Measurements from ENCODE around the gene IGSF1. TPM values are rescaled to one million over a fixed set of nuclear protein-coding genes. Genes with fewer than 3 reads are reported as not detected.

The IGSF1 gene
- total RNA-seq, 1 donor from 2014 or later = 9.6 TPM

GRCh38 chrX:131270080-131270479 lies 19.0 kb downstream of the IGSF1 start:
- H3K9me3 ChIP-seq (ENCODE audit: low read depth) = no peaks in the 10 kb centered on the region
- no peaks in the 10 kb centered on the region for H3K36me3 ChIP-seq
- H3K27ac Mint-ChIP-seq = no peak overlapping the region
- no peak overlapping the region for H3K27ac ChIP-seq
- TF ChIP-seq CTCF (IDR thresholded peaks at IDR 0.05) = no peak
- no peak for DNase-seq (ENCODE audit: low spot score)
- H3K4me3 ChIP-seq = no peak overlapping the region
- H3K27me3 ChIP-seq = no peaks in the 10 kb centered on the region
- no peaks in the 10 kb centered on the region for H3K9me3 Mint-ChIP-seq
- no peak overlapping the region for H3K9ac ChIP-seq
- no peaks in the 10 kb centered on the region for H3K4me1 ChIP-seq
- peaks cover 14% of the 10 kb centered on the region for H3K4me1 Mint-ChIP-seq
- H4K20me1 ChIP-seq (ENCODE audit: low read depth) = no peaks in the 10 kb centered on the region
- peaks cover 3% of the 10 kb centered on the region for H3K36me3 Mint-ChIP-seq
- peaks cover 6% of the 10 kb centered on the region for H3K27me3 Mint-ChIP-seq (ENCODE audit: insufficient read depth, low read depth)
- H3F3A ChIP-seq (ENCODE audit: low read depth) = no peaks in the 10 kb centered on the region
- no peak overlapping the region for H2AFZ ChIP-seq (replicated peaks)
- H3K79me2 ChIP-seq (ENCODE audit: low read depth) = no peaks in the 10 kb centered on the region
- no peak overlapping the region for H3K4me2 ChIP-seq
- no peak overlapping the region for H3K4me3 Mint-ChIP-seq

GRCh38 chrX:131264665-131265064 lies 24.4 kb downstream of the IGSF1 start:
- no peak for TF ChIP-seq EZH2phosphoT487 (IDR thresholded peaks at IDR 0.05)
- no peak overlapping the region for H3K27ac Mint-ChIP-seq
- no peaks in the 10 kb centered on the region for H3K4me1 ChIP-seq
- no peak overlapping the region for H2AFZ ChIP-seq (replicated peaks)
- no peaks in the 10 kb centered on the region for H3K27me3 ChIP-seq
- H3K4me2 ChIP-seq = no peak overlapping the region
- H3F3A ChIP-seq (ENCODE audit: low read depth) = no peaks in the 10 kb centered on the region
- H3K27ac ChIP-seq = no peak overlapping the region
- H3K9ac ChIP-seq = no peak overlapping the region
- no peaks in the 10 kb centered on the region for H3K79me2 ChIP-seq (ENCODE audit: low read depth)
- H3K9me3 Mint-ChIP-seq = no peaks in the 10 kb centered on the region
- peaks cover 4% of the 10 kb centered on the region for H3K27me3 Mint-ChIP-seq (ENCODE audit: insufficient read depth, low read depth)
- DNase-seq (ENCODE audit: low spot score) = no peak
- no peaks in the 10 kb centered on the region for H3K36me3 ChIP-seq
- no peaks in the 10 kb centered on the region for H4K20me1 ChIP-seq (ENCODE audit: low read depth)
- H3K9me3 ChIP-seq (ENCODE audit: low read depth) = no peaks in the 10 kb centered on the region
- H3K4me3 Mint-ChIP-seq = no peak overlapping the region
- H3K4me3 ChIP-seq = no peak overlapping the region
- H3K4me1 Mint-ChIP-seq = peaks cover 14% of the 10 kb centered on the region
- no peaks in the 10 kb centered on the region for H3K36me3 Mint-ChIP-seq

GRCh38 chrX:131264053-131264452 lies 25.1 kb downstream of the IGSF1 start:
- Histone ChIP-seq H3F3A (ENCODE audit: low read depth) (no peaks in the 10 kb centered on the region), H3K4me3 (no peak overlapping the region), H3K9me3 (ENCODE audit: low read depth) (no peaks in the 10 kb centered on the region), H3K9ac (no peak overlapping the region), H3K4me1 (no peaks in the 10 kb centered on the region), H3K4me2 (no peak overlapping the region), H2AFZ (replicated peaks) (no peak overlapping the region), H3K27me3 (no peaks in the 10 kb centered on the region), H3K27ac (no peak overlapping the region), H3K79me2 (ENCODE audit: low read depth) (no peaks in the 10 kb centered on the region), H4K20me1 (ENCODE audit: low read depth) (no peaks in the 10 kb centered on the region), H3K36me3 (no peaks in the 10 kb centered on the region)
- DNase-seq (ENCODE audit: low spot score) = no peak
- peaks cover 4% of the 10 kb centered on the region for H3K27me3 Mint-ChIP-seq (ENCODE audit: insufficient read depth, low read depth)
- no peak overlapping the region for H3K4me3 Mint-ChIP-seq
- H3K36me3 Mint-ChIP-seq = no peaks in the 10 kb centered on the region
- H3K9me3 Mint-ChIP-seq = no peaks in the 10 kb centered on the region
- H3K4me1 Mint-ChIP-seq = peaks cover 14% of the 10 kb centered on the region
- no peak for TF ChIP-seq CTCF (IDR thresholded peaks at IDR 0.05)
- no peak for TF ChIP-seq EZH2 (IDR thresholded peaks at IDR 0.05)
- no peak for TF ChIP-seq EZH2phosphoT487 (IDR thresholded peaks at IDR 0.05)
- H3K27ac Mint-ChIP-seq = no peak overlapping the region

GRCh38 chrX:131262738-131263679 lies 26.1 kb downstream of the IGSF1 start:
- H3K27me3 ChIP-seq = no peaks in the 10 kb centered on the region
- TF ChIP-seq EZH2phosphoT487 (IDR thresholded peaks at IDR 0.05) (no peak), CTCF (IDR thresholded peaks at IDR 0.05) (peak; percentile 51), EZH2 (IDR thresholded peaks at IDR 0.05) (no peak)
- H3F3A ChIP-seq (ENCODE audit: low read depth) = no peaks in the 10 kb centered on the region
- no peak overlapping the region for H3K27ac ChIP-seq
- Mint-ChIP-seq H3K36me3 (no peaks in the 10 kb centered on the region), H3K4me1 (peaks cover 14% of the 10 kb centered on the region), H3K9me3 (no peaks in the 10 kb centered on the region), H3K27ac (no peak overlapping the region), H3K27me3 (ENCODE audit: insufficient read depth, low read depth) (peaks cover 4% of the 10 kb centered on the region), H3K4me3 (no peak overlapping the region)
- H3K4me3 ChIP-seq = no peak overlapping the region
- H2AFZ ChIP-seq (replicated peaks) = no peak overlapping the region
- no peaks in the 10 kb centered on the region for H3K4me1 ChIP-seq
- H3K79me2 ChIP-seq (ENCODE audit: low read depth) = no peaks in the 10 kb centered on the region
- peak; percentile 27 for DNase-seq (ENCODE audit: low spot score)
- no peaks in the 10 kb centered on the region for H4K20me1 ChIP-seq (ENCODE audit: low read depth)
- H3K4me2 ChIP-seq = no peak overlapping the region
- no peaks in the 10 kb centered on the region for H3K9me3 ChIP-seq (ENCODE audit: low read depth)
- H3K36me3 ChIP-seq = no peaks in the 10 kb centered on the region
- no peak overlapping the region for H3K9ac ChIP-seq
